HG02763 (cell line): ENCODE results near the gene TBX21.

Source experiments
- ATAC-seq: cut with Tn5 transposase; IDR thresholded peaks from one replicate; pipeline ENCODE4 v1.9.1; 2021; ENCODE audit warnings: mild to moderate bottlenecking, moderate library complexity; ENCODE audit not compliant: unreplicated experiment

Gene TBX21, protein sequence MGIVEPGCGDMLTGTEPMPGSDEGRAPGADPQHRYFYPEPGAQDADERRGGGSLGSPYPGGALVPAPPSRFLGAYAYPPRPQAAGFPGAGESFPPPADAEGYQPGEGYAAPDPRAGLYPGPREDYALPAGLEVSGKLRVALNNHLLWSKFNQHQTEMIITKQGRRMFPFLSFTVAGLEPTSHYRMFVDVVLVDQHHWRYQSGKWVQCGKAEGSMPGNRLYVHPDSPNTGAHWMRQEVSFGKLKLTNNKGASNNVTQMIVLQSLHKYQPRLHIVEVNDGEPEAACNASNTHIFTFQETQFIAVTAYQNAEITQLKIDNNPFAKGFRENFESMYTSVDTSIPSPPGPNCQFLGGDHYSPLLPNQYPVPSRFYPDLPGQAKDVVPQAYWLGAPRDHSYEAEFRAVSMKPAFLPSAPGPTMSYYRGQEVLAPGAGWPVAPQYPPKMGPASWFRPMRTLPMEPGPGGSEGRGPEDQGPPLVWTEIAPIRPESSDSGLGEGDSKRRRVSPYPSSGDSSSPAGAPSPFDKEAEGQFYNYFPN

DNA sequence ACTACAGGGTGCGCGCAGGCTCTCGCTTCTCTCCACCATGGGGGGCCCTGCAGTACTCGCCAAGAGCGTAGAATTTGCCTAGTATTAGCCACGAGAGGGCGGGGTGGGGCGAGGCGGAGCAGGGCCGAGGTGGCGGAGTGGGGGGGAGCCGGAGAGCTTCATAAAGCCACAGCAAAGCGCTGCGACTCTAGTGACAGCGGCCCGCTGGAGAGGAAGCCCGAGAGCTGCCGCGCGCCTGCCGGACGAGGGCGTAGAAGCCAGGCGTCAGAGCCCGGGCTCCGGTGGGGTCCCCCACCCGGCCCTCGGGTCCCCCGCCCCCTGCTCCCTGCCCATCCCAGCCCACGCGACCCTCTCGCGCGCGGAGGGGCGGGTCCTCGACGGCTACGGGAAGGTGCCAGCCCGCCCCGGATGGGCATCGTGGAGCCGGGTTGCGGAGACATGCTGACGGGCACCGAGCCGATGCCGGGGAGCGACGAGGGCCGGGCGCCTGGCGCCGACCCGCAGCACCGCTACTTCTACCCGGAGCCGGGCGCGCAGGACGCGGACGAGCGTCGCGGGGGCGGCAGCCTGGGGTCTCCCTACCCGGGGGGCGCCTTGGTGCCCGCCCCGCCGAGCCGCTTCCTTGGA is at the start of gene TBX21:
Gene TBX21 (plus strand): TSS at position 190 of the 627 bp plus-strand sequence. CDS start 219 bp downstream, at position 409.
- peak; percentile 63 for ATAC-seq

DNA sequence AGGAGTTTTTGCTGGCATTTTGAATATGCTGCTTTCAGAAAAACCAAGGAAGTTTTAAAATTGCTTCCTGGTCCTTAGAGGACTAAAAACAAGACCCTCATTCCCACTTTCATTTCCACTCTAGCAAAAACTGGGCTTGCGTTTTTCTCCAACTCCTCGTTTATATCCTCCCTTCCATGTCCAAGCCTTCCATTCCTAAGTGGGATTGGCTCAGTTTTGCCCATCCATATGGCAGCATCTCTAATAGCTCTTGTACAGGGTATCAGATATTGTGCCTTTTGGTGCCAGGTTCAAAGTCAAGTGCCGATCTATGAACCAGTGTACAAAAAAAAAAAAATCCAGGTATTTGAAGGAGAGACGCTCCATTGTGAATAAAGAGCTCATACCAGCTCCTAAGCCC is 49.0 kb upstream of the TBX21 start:
- ATAC-seq = no peak

DNA sequence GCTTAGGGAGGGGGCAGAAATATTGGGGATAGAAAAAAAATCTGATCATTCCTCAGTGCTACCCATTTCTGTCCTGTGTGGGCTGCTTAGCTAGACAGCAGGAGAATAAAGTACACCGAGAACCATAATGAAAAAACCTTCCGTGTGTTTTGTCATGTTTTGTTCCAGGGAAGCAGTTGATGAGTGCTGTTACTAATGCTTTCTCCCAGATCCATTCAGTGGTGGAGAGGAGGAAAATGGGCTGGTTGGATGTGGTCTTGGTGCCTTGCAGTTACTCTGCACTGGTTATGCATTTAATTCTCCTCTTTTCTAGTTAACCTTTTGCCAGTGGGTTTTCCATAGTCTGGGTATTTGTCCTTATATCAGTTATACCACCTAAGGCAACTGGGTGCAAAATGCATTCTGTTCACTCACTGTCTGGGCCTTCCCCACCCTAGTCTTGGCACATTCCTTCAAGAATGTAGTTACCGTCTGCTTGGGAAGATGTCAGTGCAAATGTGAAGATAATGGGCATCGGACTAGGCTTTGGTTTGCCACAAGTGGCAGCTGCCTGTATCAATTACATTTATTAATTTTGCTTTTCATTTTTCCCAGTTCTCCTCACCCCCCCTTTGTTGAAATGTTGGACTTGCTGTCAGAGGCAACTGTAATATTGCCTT is 48.4 kb upstream of the TBX21 start:
- no peak for ATAC-seq

DNA sequence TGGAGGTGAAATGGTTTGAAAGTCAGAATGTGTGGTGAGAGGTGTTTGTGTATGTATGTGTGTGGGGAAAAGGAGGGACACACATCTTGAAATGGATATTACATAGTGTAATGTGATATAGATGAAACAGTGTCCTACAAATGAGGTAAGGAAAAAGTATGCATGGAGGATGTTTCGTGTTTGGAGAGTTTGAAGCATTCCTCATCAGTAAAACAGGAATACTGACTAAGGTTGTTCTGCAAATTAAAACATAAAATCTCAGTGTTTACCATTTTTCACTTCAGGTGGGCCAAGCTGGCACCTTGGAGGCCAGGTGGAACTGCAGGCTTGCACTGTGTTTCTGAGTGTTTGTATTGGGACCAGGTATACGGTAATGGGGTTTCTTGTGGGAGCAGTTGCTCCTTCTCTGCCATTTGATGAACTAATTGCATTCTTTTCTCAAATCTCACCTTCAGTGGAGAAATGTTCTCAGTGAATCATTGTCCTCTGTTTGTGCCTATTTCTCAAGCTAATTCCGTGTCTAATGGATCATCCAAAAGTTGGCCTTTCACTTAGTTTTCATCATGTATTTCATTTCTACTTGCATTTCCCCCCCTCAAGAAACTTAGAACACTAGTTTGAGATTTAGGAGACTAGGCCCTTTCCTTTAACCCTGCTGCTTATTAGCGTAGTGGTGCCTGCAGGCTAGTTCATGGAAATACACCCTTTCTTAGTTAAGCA is 47.3 kb upstream of the TBX21 start:
- ATAC-seq = no peak

DNA sequence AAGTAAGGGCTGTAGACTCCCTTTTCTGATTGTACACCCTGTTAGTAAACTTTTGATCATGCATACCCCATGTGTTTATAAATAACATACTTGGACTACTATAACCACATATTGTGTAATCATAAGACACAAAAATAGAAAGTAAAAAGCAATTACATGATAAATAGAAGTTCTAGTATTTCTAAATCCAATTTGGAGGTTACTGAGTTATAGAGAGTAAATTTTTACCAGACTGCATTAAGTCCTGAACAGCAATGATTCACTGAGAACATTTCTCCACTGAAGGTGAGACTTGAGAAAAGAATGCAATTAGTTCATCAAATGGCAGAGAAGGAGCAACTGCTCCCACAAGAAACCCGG is 46.8 kb upstream of the TBX21 start:
- ATAC-seq = no peak

DNA sequence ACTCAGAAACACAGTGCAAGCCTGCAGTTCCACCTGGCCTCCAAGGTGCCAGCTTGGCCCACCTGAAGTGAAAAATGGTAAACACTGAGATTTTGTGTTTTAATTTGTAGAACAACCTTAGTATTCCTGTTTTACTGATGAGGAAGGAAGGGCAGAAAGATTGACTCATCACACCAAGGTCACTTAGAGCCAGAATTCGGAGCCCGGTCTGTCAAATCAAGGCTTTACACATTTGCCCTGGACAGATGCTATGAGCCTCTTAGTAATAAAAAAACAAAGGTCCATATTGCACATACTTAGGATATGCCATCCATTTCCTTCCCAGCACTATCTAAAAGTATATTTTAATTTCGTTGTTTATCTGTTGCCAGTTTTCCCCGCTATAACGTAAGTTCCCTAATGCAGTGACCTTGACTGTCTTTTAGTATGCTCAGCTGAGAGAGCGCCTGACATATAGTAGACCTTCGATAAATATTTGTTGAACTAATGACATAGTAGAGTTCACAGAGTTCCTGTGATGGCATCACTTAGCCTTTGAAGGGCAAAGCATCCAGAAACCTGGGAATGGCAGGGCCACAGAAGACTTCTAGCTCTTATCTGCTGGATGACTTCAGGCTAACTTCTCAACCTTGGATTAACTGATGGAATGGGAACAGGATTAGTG is 46.2 kb upstream of the TBX21 start:
- no peak for ATAC-seq

DNA sequence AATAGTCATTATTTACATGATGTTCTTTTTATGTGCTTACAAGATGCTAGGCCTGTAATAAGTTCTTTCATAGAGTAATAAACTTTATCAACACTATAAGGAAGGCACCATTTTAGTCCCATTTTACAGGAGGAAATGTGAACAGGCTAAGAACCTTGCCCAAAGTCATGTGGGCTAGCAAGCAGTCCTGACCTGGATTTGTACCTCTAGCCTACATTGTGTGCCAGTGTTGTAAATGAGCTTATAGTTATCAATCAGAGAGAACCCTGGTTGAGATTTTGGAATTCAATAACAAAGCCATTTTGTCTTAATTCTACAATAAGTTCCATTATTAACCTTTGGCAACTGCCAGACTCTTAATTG is 45.7 kb upstream of the TBX21 start:
- no peak for ATAC-seq

DNA sequence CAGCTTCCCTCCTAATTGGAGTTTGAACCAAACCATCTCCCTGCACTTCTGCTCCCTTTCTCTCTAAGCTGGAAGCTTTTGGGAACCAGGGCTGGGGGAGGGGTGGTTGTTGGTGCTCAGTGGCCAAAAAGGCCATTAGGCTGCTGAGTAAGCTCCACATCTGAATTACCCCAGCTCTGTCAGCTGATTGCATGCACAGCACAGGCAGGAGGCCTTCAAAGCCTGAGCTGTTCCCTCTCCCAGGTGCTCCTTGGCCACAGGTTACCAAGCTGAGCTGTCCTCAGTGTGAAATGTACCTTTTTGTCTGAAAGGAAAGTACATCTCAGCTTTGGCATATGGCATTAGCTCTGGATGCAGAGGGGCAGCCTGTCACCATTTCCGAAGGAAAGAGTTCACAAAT is 45.3 kb upstream of the TBX21 start:
- no peak for ATAC-seq

DNA sequence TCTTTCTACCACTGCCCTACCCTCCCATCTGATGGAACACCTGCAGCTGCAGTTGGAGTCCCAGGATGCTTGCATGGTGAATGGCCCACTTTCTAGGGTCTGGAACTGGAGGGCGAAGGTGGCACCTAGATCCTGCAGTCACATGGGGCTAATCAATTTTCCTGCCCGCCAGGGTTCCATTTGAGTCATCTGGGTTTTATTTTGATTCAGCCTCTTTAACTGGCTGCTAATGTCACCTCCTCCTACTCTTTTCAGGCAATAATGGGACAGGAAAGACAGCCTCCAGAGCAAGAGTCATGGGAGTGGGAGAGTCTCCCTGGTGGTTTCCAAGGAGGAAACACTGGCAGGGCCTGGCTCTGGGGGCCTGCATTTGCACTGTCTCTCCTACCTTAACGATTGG is 42.9 kb upstream of the TBX21 start:
- ATAC-seq = no peak

DNA sequence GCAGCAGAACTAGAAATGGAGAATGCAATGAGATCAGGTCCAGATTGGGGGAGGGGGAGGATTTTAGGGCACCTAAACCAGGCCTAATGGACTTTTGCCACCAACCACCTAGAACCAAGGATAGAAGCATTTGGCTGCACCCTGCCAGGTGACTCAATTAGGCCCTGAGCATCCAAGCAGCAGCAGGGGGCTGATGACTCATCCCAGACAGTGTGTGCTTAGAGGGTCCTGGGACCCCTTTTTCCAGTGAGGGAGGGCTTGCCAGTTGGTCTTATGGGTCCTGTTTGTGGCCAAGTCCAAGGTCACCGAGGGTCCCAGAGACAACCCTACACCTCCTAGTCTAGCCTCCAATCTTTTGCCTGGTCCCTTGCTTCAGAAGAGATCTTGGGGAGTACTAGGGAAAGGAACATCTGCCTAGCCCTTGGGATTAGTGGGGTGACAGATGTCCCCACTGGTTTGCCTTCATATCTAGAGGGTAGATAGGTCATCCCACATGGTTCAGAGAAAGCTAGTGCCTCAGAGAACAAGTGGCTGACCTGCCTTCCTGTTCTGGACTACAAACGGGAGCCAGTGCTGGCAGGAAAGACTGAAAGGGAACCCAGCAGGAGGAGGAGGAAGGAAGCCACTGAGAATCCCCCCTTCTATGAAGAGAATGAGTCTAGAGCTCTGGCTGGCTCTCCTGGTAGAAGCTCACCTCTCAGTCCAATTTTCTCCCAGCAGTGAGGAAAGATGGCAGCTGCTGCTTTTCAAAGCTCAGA is 40.7 kb upstream of the TBX21 start:
- no peak for ATAC-seq

DNA sequence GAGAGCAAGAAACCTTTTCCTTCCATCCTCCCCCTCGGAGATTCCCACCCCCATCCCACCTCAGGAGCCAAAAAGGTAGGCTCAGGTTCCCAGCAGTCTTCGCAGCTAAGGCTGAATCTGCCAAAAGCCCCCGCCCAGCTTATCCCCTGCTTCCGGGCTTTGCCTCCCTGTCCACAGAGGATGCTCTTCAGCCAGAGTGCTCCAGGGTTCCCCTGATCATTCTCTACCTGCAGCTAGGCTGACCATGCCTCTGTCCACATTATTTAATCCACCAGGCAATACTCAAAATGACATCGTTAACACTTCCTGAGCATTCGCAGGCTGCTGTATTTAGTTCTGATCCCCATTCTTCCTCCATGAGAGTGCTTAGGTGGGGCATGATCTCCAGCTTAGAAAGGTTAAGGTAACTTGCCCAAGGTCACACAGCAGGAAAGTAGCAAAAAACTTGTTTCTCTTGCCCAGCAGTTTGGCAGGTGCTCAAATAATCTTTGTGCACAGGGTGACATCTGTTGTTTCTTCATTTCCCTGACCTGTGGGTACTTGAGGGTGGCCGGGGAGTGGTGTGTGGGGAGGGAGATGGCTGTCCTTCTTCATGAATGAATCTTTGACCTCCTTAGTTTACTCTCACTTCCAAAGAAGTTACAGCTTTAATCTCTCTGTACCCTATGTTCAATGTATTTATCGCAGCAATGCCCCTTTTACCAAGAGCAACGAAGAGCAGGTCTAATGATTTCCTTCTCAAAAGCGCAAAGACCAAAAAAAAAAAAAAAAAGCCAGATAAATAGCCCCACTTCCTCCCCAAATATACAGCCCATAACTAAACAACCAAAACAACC is 39.9 kb upstream of the TBX21 start:
- no peak for ATAC-seq

DNA sequence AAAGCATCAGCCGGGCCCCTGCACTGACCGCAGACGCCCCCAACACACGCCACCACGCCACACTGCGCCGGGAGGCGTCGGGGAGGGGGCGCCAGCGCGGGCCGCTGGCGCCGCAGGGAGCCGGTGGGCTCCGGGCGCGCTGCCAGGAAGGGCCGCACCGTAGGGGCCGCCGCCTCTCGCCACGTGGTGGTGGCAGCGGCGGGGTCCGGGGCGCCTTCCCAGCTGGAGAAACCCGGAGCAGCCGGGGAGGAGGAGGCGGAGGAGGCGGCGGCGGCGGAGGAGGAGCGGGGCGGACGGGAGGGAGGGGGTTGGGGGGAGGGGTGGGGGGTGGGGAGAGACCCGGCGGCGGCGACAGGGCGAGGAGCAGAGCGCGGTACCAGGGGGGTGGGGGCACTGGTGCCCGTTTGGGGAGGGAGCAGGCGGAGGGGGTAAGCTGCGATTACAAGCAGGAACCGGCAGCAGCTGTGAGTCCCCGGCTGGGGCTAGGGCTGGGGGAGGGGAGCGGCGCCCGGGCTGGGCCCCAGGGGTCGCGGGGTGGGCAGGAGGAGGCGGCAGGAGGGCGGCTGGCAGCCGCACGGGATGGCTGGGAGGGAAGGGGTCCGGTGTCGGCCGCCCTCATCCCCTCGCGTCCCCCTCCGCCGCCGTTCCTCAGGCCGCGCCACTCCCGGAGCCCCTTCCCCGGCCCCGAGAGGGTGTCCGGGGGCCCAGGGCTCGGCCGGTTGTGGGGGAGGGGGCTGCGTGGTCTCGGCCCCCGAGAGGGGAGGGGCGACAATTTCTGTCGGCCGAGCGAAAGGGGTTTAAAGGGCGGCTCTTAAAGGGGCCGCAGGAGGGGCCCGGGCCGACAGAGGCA is 39.1 kb upstream of the TBX21 start, which contains the start of gene TBKBP1:
Gene TBKBP1 (plus strand): TSS at position 431 of the 850 bp plus-strand sequence. CDS start 1,952 bp downstream, outside the sequence.
- no peak for ATAC-seq

DNA sequence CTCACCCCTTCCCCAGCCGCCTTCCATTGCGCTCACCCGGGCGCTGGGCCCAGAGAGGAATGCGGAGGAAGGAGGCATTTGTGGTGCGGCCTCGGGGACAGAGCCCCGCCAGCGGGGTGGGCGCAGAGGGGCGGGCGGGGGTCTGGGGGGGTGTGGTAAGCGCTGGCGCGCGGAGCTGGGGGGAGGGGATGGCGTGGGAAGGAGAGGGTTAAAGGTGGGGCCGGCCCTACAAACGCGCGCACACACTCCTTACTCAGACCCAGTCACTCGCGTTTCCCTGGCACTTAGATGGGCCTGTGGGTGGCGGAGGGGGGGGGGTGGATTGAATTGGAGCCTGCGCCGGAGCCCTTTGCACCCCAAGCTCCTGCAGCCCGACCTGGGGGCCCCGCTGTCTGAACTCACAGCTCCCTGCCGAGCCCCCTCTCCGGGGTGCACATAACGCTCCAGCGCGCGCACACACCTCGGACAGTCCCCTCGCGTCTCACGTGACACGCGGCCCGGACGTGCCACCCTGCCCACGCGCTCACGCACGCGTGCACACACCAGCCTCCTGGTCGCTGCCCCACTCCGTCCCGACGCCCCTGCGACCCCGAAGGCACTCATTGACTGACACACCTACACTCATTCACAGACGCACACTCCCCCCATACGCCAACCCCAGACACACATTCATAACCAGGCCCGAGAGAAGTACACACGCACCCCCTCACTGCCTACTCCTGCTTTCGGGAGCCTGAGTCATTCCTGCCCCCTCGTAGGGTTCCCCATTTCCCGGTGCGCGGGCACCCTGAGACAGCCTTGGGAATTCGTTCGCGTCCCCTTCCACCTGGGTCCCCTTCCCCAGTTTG is 38.2 kb upstream of the TBX21 start:
- ATAC-seq = no peak

DNA sequence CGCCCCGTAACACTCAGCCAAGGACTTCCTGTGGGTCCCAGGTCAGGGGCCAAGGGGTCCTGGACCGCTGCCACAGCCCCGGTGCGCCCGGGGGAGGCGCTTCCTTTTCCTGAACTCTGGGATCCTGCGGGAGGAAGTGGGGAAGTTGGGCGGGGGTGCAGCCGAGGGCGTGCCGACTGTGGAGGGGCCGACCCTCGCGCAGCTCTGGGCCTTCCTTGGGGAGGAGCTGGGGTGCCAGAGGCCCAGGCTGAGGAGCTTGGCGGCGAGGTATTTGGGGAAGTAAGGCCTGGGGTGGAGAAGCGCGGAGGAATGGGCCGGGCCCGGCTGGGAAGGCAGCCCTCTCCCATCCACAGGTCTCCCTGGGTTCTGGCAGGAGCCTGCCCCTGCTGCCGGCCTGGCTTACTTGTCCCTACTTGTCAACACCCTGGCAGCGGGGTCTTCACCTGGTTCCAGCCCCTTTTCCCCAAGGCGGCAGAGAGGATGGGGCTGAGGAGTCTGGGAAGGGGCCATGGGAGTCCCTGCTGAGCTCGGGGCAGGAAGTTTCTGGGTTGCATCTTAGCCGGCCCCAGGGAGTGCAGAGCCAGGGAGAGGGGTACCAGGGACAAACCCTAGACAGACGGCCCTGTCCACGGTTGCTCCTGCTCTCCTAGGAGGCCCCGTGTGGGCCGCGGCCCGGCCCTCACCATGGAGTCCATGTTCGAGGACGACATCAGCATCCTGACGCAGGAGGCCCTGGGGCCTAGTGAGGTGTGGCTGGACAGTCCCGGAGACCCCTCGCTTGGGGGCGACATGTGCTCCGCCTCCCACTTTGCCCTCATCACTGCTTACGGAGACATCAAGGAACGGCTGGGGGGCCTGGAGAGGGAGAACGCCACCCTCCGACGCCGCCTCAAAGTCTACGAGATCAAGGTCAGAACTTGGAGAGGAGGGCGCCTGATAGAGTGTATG is 37.3 kb upstream of the TBX21 start:
- ATAC-seq = no peak

DNA sequence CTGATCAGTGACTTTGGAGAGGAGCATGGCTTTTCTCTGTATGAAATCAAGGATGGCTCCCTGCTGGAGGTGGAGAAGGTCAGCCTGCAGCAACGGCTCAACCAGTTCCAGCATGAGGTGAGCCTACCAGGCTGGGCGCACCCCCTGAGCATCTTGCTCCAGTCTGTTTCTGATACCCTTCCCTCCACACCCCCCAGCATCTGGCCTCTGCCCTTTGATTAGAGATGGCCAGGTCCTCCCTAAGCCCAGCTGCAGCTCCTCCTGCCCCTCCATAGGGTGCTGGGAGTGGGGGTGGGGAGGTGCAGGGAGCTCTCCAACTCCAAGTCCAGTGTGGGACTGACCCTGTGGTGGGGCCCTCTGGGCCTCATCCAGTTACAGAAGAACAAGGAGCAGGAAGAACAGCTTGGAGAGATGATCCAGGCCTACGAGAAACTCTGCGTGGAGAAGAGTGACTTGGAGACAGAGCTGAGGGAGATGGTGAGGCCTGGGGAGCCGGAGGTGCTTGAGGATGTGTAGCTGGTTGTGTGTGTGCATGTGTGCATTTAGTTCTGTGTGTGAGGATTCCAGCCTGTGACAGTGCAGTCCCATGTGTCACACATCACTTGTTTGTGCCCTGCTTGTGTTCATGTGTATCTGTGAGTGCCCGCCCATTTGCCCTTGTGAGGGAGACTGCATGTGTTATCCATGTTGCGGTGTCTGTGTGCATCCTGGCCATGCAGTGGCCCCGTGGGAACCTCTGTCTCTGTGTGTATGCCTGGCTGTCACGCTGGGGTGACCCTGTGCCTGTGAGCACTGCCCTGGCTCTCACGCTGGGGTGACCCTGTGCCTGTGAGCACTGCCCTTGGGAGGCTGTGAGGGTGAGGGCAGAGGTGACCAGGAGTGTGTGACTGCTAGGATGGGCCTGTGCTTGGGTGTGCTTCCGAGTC is 36.1 kb upstream of the TBX21 start:
- ATAC-seq = no peak
